Coronary artery (tissue), 2 donors: ENCODE data around the gene PSG7.
"Not testable (repeated sequence)": the region's sequence is repeated elsewhere in the genome, so short reads cannot be mapped to it uniquely, and the experiment has no call there.

Source experiments
- DNase-seq: peaks from one replicate; pipeline ENCODE4 v3.0.0-alpha.2; 2017; ENCODE audit warnings: low spot score
- H3K27ac ChIP-seq, 2 donors: fragments of 200-600 bp; sonication (generic); one replicate each; pipeline ENCODE4 v1.5.1; 2016 to 2019
- H3K4me3 ChIP-seq: fragments of 200-600 bp; sonication (generic); 2 replicates; pipeline ENCODE4 v1.5.1; 2016; ENCODE audit warnings: mild to moderate bottlenecking, moderate library complexity
- TF ChIP-seq, protein P1 (sequence below): fragments of 200-600 bp; sonication (generic); IDR thresholded peaks from one replicate; pipeline ENCODE4 v1.5.1; 2019; ENCODE audit warnings: antibody characterized with exemption

PSG7 gene

DNA sequence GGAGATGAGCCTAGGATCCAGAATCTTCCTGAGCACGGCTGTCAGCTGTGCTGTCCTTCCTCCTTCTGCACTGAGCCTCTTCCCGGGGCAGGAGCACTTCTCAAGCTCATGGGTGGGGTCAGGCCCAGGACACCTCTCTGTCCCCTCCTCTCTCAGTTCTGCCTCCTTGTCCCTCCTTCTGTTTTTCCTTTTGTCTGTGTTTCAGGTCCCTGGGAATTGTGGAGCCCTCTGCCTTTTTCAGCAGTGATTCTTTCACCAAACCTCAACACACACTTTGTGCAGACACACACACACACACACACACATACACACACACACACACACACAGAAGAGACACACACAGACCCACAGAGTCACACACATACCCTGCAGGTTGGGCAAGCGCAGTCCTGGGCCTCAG, at the start of gene PSG7:
Gene PSG7, minus strand, starts transcription at position 101 of the 400 bp plus-strand sequence. CDS start 131 bp downstream, outside the sequence.
- not testable (repeated sequence) for H3K4me3 ChIP-seq, DNase-seq, H3K27ac ChIP-seq

DNA sequence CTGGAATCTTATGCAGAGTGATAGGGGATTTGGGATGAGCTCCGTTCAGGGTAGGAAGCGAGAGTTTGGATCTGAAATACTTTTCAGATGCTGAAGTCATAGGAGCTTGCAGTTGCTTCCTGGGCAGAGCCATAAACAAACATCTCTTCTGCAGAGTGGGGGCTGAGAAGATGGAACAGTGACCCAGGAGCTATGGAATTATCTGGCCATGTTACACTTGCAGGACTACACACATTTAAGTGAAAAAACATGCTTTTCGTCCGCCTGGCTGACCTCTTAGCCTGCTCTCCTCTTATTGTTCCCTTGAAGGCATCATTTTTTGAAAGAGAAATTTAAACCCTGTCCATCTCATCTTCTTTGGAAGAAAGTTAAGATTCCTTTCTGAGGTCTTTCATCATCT, 48.6 kb upstream of the PSG7 start:
- Histone ChIP-seq H3K27ac (no peak overlapping the region), H3K4me3 (no peak overlapping the region)
- TF ChIP-seq, protein P1, sequence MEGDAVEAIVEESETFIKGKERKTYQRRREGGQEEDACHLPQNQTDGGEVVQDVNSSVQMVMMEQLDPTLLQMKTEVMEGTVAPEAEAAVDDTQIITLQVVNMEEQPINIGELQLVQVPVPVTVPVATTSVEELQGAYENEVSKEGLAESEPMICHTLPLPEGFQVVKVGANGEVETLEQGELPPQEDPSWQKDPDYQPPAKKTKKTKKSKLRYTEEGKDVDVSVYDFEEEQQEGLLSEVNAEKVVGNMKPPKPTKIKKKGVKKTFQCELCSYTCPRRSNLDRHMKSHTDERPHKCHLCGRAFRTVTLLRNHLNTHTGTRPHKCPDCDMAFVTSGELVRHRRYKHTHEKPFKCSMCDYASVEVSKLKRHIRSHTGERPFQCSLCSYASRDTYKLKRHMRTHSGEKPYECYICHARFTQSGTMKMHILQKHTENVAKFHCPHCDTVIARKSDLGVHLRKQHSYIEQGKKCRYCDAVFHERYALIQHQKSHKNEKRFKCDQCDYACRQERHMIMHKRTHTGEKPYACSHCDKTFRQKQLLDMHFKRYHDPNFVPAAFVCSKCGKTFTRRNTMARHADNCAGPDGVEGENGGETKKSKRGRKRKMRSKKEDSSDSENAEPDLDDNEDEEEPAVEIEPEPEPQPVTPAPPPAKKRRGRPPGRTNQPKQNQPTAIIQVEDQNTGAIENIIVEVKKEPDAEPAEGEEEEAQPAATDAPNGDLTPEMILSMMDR: no peak
- DNase-seq: no peak

DNA sequence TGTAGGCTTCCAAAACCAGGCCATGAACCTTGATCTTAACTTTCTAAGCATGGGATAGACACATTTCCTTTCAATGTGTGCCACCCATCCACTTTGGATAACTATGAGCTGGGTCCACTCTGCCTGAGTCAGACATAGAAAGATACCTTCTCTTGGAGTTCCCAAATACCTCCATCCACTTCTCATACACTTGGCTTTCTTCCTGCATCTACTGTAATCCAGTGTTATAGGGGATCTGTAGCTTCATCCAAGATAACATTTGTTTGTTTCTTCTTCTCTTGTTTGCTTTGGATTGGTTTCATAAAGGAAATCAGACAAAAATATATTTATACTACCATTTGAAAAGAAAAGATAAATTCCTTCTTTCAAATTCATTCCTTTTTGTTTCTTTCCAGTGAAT, 45.1 kb upstream of the PSG7 start:
- not testable (repeated sequence) for H3K4me3 ChIP-seq, DNase-seq, H3K27ac ChIP-seq

DNA sequence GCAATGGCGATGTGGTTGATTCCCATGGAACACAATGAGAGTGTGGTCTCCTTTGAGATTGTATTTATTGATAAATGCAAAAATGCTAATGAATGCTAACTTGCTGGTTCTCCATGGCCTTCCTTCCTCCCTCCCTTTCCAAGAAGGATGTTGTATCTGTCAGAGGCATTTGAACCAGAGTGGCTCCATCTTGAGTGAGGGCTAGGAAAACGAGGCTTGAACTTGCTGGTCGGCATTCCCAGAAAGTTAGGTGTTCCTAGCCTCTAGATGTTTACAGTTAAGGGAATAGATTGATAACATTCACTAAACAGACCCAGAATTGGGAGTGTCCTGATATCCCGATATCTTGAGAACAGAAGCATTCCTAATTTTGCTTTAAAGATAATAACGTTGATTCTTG, 34.4 kb upstream of the PSG7 start:
- not testable (repeated sequence) for DNase-seq, H3K4me3 ChIP-seq, H3K27ac ChIP-seq

DNA sequence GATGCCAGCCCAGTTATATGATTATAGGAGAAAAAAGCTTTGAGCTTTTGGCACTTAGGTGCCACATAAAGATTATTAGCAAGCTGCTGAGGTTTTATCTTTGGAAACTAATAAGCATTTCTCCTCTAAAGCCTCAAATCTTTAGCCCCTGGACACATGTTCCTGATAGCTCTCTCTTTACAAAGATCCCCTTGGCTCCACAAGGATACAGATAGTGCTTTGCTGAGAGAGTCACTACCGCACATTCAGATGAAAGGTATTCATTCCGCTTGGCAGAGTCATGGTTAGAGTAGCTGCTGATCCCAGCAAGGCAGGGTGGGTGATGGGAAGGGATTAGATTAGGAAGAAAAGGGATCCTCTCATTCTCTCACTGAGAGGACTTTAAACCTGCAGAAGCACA, 28.2 kb upstream of the PSG7 start:
- no peak overlapping the region for H3K4me3 ChIP-seq
- no peak for DNase-seq
- no peak overlapping the region for H3K27ac ChIP-seq
- TF ChIP-seq, protein P1: no peak

DNA sequence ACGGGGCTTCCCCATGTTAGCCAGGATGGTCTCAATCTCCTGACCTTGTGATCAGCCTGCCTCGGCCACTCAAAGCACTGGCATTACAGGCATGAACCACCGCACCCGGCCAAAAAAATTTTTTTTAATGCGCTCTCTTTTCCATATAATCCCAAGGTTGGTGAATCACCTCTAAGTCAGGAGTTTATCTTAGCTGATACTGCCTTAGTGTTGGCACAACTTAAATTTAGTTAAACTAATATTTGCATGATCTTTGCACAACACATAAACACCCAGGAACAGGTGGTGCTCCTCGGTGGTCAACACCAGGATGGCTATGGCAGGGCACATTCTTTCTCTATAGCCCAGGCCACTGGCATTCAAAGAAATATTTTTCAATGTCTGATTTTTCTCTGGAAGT, 24.1 kb upstream of the PSG7 start:
- no peak overlapping the region for H3K27ac ChIP-seq
- TF ChIP-seq, protein P1: no peak
- H3K4me3 ChIP-seq: no peak overlapping the region
- DNase-seq: no peak

DNA sequence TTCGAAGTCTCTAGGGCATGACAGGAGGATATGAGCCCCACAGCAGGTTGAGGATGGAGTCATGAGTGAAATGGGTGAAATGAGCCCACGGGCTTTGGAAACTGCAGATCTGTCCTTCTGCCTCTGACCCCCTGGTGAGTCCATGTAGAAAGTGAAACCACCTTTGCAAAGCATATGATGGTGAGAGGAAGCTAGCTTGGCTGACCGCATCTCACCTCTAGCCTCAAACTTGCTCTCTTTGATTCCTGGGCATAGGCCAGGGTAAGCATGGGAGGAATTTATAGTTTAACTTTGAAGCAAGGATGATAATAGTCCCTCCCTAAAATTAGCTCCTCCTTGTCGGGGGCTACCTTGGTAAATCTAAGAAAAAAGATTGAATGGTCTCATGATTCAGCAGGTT, 15.1 kb upstream of the PSG7 start:
- not testable (repeated sequence) for H3K27ac ChIP-seq, DNase-seq, H3K4me3 ChIP-seq

DNA sequence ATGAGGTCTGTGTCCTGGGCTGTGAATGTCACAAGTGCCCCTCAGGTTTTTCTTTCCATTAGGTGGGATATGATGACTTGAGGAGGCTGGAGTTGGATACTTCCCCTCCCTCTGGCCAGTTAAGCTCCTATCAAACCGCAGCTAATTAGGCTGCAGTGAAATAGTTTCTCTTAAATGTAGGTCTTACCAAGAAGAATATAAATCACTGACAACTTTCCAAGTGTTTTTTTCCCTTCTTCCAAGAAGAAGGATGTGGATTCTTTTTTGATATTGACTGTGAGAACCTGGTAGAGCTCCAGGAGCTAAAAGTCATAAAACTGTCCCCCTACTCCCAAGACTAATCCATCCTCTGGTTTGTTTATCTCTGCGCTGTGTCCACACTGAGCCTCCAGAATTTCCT, 14.5 kb upstream of the PSG7 start:
- DNase-seq, H3K27ac ChIP-seq, H3K4me3 ChIP-seq: not testable (repeated sequence)

DNA sequence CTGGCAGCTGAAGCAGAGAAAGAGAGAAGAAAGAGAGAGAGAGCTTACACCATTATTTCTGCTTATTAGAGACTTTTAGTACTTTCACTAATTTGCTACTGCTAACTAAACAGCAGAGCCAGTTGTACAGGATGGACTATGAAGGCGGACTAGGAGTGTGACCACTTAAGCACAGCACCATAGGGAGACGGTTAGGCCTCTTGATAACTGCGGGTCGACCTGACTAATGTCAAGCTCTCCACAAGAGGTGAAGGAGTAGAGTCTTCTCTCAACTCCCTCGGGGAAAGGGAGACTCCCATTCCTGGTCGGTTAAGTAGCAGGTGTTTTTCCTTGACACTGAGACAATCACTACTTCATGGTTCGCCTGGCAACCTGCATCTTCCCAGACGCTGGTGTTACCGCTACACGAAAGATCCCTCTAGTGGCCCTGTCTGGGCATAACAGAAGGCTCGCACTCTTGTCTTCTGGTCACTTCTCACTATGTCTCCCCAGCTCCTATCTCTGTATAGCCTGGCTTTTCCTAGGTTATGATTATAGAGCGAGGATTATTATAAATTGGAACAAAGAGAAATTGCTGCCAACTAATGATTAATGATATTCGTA, 5.3 kb upstream of the PSG7 start:
- no peak overlapping the region for H3K4me3 ChIP-seq
- TF ChIP-seq, protein P1: no peak
- no peak overlapping the region for H3K27ac ChIP-seq
- DNase-seq: no peak

DNA sequence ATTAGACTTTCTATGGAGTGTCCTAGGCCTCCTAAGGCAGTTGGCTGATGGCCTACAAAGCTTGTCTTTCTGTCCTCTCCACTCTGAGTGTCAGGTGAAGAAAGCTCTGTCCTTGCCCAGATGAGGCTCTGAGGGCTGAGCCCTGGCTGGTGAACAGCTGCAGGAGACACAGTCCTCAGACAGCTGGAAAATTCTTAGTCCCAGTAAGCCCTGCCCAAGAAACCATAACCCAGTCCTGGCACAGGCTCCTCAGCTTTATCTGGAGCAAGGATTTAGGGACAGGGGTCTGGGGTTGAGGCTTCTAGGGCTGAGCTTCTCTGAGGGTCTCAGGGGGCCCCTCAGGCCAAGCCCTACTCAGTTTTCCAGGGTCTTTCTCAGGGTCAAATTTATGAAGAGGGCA, 2.3 kb downstream of the PSG7 start:
- not testable (repeated sequence) for H3K4me3 ChIP-seq, H3K27ac ChIP-seq, DNase-seq

DNA sequence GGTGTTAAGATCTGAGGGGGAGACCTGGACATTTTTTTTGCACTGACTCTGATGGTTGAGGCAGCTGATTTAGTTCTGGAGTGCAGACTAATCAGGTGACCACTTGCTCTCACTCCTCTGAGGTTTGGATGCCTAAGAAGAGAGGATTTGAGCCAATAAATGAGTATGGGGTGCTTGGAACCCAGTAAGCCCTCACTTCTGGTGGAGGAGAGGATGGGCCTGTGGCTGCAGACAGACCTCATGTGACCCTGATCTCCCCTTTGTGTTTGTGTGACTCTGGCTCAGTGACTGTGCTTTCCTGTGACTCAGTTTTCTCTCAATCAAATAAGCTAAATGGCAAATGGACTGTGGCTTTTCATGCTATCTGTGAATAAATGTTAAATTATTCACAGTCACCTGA, 2.8 kb downstream of the PSG7 start:
- H3K4me3 ChIP-seq, H3K27ac ChIP-seq, DNase-seq: not testable (repeated sequence)

DNA sequence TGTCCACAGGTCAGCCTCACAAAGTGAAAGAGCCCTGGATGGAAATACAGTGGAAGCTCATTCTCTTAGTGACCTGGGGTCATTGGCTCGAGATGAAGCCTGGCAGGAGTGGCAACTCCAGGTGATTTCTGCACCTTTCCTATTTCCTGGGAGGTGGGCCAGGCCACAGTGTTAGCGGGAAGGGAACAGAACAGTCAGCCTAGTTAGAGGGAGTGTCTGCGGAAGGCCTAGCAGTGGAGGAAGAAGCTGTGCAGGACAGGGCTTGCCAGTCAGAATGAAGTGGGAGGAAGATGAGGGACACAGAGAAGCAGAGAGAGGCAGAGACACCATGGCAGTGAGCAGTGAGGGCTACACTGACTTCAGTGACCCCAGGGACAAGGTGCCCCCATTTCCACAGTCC, 3.6 kb downstream of the PSG7 start:
- not testable (repeated sequence) for H3K4me3 ChIP-seq, DNase-seq, H3K27ac ChIP-seq

DNA sequence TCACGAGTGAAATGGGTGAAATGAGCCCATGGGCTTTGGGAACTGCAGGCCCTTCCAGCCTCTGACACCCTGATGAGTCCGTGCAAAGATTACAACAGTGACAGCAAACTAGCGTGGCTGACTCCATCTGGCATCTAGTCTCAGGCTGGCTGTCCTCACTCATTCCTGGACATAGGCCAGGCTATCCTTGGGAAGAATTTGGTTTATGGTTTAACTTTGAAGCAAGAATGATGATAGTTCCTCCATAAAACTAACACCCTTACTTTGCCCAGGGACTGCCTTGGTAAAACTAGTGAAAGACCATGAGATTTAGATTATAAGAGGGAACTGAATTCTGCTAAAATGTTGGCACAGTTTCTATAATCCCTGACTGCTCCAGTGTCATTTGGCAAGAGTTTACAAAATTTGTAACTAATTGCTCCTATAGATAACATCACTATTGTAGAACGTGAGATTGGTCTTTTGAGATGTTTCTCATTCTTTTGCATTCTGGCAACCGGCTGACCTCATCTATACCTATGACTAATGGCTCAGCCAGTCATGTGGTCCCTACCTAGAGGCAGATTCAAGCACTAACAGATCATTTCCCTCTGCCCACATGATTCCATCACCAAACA, 4.4 kb downstream of the PSG7 start:
- H3K4me3 ChIP-seq, DNase-seq, H3K27ac ChIP-seq: not testable (repeated sequence)

DNA sequence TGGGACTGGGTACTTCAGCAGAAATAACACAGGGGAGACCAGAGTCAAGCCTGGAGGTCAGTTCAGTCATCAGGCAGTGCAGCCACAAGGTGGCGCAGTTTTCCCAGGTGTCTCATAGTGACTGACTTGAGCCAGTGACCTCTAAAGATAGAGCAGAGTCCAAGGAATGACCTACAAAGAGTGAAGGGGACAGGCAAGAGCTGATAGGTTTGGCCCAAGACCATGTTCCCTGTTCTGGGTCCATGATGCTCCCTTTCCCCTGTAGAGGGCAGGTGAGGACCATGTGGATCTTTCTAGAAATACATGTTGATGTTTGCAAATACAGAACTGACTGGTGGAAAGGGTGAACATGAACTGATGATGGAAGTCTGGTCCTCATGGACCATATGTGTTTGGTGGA, 6.8 kb downstream of the PSG7 start:
- not testable (repeated sequence) for H3K4me3 ChIP-seq, H3K27ac ChIP-seq, DNase-seq
